HG03095 (cell line): ENCODE measurements around the gene MAFG.

Experiments used
- ATAC-seq: cut with Tn5 transposase; IDR thresholded peaks from one replicate; pipeline ENCODE4 v1.9.1; 2021; ENCODE audit warnings: moderate library complexity; ENCODE audit not compliant: unreplicated experiment

The MAFG gene

DNA sequence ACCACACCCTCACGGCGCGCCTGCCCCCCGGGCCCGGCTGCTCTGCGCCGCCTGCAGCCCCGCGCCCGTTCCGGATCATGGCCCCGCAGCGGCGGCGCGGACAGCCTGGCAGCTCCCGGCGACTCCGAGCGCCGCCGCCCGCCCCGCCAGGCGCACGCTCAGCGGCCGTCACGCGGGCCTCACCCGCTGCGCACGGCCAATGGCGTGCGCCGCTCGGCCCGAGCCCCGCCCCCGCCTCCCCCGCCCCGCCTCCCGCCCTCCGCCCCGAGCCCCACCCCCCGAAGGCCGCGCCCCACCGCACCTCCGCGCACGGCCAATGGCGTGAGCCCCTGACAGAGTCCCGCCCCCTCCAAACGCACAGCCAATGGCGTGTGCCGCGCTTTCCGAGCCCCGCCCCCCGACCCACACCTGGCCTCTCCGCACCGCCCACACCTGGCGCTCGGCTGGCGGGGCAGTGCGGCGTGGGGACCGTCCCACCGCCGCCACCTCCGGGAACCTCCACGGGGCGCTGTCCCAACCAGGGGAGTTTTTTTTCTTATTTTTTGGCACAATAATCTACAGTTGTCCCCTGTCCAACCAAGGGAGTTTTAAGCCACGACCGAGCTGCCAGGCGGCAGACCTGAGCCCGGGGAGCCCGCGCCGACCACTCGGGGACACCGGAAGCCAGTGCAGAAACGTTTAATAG, 16.1 kb downstream of the MAFG start, which contains the start of gene PCYT2:
Gene PCYT2, minus strand, starts transcription at position 123 of the 685 bp plus-strand sequence. Its CDS starts 44 bp downstream, at position 79.
- ATAC-seq = peak; percentile 43

DNA sequence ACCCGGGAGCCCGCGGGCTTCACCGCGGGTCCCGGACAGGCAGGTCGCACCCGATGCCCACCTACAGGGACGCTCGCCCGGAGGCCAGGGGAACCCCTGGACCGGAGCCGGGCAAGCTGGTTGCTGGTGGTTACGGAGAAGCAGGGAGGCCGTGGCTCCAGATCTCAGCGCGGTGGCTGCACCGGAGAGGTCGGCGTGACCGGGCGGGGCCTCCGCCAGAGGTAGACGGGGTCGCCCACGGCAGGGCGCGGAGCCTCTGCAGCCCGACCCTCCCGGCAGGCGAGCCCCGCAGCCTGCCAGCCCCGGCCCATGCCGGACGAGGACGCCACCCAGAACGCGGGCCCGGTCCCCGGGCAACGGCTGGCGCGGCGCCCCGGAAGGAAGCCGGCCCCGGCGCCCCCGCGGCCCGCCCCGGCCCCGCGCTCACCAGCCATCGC, 16.7 kb downstream of the MAFG start:
- ATAC-seq = peak; percentile 14

DNA sequence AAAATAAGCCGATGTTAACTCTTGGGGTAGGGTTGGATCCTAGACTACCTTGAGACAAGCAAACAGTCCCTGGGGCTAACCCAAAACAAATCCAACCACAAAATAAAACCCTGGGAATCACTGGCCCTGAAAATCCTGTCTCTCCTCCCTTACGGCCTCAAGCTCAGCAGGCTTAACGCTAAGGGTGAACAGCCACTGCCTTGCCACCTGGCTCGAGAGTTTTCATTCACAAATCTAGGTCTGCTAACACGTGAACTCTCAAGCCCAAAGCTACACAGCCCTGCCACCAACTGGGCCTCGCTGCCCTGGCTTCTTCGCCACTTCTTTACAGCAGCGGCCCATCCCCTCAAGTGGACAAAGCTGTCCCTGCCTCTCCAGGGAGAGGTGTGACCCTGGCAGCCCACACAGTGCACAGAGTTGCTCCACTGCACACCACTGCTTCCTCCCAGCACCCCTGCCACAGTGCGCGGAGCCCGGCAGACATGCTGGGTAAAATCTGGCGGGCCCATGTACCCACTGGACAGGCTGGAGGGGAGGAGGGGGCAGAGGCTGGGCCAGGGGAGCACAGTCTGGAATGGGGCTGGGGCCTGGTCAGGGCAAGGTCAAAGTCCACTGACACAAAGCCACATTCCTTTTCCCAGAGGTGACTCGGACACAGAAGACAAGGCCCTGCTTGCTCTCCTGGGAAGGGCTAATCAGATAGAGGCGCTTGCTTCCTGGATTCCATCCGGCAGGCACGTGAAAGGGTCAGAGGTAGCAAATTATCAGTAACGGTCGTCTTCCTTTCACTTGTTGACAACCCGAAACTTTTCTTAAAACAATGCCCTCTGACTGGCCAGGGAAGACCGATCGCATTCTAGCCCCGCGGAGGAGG, 17.3 kb downstream of the MAFG start:
- no peak for ATAC-seq

DNA sequence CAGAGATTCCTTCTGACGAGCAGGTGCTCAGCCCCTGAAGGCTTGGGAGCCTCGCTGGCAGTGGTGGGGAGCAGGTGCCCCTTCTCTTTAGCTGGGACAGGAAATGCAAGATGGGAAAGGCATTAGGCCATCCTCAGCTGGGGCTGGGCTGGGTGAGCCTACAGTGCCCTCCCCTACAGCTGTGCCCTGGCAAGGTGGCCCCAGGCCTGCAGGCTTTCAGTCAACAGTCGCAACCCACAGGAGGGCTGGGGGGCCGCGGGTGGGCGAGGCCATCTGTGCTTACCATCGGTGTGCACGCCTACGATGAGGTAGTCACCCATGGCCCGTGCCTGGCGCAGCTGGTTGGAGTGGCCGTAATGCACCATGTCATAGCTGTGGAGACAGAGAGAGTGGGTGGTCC, 18.3 kb downstream of the MAFG start:
- no peak for ATAC-seq

GRCh38 chr17:81908793-81909192, 18.7 kb downstream of the MAFG start:
- ATAC-seq = no peak

DNA sequence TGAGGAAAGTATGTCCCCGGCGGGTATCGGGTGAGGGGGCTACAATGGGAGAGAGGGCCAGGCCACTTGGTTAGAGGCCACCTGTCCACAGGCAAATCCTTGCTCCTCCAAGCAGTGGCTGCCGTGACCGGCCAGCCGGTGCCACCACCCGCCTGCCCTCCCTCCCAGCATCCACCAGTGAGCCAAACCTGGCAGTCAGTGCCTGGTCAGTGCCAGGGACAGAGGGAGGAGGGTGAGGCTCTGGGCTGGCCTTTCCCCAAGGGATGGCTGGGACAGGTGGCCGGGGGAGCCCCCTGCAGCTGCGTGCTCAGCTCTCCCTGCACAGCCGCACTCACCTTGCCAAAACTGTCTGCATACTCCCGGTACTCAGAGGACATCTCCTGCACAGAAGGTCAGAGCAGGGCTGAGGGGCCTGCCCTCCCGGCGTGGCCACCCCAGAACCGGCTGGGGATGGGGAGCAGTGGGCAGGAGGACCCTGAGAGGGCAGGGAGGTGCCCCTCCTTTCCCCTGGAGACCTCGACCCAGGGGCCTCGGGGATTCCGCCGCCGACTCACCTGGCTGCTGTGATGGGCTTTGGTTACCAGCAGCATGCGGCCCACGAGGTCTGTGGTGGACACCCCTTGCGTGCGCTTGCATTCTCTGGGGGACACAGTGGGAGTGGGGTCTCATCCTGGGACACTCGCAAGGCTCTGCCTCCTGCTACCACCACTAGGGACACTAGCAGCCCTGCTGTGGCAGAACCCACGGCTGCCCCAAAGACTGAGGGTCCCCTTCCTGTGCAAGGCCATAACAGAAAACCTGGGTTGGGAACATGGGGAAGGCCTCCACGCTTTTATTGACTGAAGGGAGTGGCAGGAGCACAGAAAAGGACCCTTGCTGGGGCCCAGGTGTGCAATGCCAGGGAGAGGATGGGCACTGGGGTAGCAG, 20.1 kb downstream of the MAFG start:
- ATAC-seq = no peak

DNA sequence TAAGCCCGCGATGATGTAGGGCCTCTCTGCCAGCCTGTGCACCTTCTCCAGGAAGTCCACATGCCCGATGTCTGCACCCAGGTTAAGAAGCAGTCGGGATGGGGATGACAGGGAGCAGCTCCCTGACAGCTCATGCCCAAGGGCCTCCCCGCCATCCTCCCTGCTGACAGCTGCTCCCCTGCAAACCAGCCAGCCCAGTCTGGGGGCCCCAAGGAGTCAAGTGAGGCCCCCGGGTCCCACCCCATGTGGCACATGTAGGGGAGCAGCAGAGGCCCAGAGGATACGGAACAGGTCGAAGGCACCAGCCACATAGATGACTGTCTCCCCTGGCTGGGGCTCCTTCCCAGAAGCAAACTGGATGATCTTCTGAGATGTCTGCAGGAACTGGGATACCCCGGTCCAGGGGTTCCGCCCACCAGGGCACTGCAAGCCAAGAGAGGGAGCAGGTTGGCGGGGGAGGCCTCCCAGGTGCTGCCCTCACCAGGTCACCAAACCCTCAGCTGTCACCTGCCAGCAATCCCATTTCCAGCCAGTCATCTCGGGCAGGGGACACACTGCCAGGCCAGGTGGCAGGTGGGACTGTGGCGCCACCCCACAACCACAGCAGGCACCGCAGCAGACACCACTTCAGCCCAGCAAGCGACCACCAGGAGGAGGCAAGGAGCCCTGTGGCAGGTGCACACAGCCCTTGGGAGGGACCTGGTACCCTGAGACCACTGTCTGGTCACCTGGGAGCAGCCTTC, 20.9 kb downstream of the MAFG start:
- no peak for ATAC-seq

DNA sequence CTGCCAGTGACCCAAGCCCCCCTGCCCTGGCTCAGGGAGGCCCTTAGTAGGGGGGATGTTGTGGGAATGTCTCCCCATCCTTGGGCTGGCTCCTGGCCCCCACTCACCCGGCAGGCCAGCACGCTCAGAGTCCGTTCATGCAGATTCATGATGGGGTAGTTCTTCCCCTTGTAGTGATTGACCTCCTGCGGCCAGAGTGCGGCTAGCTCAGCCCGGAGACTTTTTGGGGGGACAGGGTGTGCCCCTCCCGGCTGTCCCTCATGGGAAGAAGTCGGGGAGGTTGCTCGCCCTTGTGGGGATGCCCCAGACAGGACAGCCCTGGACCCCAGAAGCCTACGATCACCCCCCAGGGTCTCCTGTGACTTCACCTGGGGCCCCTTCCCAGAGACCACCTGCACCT, 21.5 kb downstream of the MAFG start:
- ATAC-seq = no peak

- ATAC-seq = no peak
These were observed 22.1 kb downstream of the MAFG start for GRCh38 chr17:81905424-81905875.

GRCh38 chr17:81904600-81905423, 22.7 kb downstream of the MAFG start:
- no peak for ATAC-seq

GRCh38 chr17:81903896-81904599, 23.5 kb downstream of the MAFG start:
- ATAC-seq = no peak

DNA sequence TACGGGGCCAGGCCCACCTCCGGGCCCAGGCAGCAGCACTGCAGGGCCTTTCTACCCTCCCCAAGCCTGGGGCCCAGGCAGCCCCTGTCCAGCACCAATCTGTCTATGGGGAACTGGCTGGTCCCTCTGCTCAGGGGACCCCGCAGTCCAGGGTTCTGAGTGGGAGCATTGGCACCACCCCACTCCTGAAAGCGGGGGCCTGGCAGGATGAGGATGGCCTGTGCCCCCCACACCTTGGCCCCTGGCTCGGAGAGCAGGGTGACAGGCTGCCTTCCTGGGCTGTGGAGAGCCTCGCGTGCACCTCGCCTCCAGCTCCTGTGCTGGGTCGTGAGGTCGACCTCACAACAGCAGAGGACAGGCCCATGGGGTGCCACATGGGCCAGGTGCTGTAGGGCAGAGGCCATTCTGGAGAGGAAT, 24.1 kb downstream of the MAFG start:
- ATAC-seq = no peak

GRCh38 chr17:81902653-81903414, 24.7 kb downstream of the MAFG start:
- no peak for ATAC-seq

DNA sequence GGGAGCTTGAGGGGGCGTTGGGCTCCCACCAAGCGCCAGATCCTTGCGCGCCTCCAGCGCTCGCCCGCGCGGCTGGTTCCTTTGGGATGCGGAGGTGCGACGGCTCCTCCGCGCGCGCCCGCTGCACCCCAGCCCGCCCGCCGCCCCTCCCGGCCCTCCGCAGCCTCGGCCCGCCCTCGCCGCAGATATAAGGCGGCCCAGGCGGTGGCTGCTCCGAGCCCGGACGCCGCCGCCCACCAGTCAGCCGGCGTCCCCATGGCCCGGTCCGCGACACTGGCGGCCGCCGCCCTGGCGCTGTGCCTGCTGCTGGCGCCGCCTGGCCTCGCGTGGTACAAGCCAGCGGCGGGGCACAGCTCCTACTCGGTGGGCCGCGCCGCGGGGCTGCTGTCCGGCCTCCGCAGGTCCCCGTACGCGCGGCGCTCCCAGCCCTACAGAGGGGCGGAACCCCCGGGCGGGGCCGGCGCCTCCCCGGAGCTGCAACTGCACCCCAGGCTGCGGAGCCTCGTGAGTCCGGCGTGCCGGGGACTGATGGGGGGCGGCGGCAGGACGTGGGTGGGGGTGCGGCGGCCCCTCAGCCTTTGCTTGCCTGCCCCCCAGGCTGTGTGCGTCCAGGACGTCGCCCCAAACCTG, 25.4 kb downstream of the MAFG start, which contains the start of gene NPB:
Gene NPB, plus strand, starts transcription at position 216 of the 630 bp plus-strand sequence. Its CDS starts 40 bp downstream, at position 256.
- no peak for ATAC-seq

GRCh38 chr17:81901167-81902022, 26.1 kb downstream of the MAFG start:
- no peak for ATAC-seq

DNA sequence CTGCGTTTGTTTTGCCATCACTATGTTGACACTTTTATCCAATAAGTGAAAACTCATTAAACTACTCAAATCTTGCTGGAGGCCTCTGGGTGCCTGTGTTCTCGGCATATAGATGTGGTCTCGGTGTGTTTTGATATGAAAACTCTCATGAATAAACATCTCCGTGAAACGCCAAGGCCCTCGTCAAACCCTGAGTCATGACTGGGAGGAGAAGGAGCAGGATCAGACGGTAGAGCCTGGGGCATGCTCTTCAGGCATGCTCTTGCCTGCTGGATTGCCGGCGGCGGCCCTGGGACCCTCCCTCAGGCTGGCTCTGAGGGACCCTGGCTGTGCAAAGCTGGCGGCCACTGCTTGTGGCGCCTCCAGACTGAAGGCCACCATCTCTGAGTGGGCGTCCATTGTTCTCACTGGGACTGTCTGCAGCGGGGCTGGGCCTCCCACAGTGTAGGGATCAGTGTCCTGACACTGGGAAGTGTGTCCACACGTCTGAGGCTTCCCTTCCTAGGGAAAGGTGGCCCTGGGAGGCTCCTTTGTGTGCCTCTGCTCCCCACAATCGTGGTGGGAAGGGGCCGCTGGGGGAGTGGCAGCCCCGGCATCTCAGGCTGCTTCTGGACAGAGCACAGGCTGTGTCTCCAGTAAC, 27.2 kb downstream of the MAFG start:
- no peak for ATAC-seq
